ENCODE measurements around the gene BTBD2. TPM values are rescaled to one million over a fixed set of nuclear protein-coding genes. Genes with fewer than 3 reads are reported as not detected.
A peak's percentile ranks its signal among the peaks of the same experiment; 100 is the strongest.
"Not testable (repeated sequence)": the region's sequence is repeated elsewhere in the genome, so short reads cannot be mapped to it uniquely, and the experiment has no call there.

The BTBD2 gene
- total RNA-seq, 2 donors from 2014 or later = 19.9 to 23.0 TPM

DNA sequence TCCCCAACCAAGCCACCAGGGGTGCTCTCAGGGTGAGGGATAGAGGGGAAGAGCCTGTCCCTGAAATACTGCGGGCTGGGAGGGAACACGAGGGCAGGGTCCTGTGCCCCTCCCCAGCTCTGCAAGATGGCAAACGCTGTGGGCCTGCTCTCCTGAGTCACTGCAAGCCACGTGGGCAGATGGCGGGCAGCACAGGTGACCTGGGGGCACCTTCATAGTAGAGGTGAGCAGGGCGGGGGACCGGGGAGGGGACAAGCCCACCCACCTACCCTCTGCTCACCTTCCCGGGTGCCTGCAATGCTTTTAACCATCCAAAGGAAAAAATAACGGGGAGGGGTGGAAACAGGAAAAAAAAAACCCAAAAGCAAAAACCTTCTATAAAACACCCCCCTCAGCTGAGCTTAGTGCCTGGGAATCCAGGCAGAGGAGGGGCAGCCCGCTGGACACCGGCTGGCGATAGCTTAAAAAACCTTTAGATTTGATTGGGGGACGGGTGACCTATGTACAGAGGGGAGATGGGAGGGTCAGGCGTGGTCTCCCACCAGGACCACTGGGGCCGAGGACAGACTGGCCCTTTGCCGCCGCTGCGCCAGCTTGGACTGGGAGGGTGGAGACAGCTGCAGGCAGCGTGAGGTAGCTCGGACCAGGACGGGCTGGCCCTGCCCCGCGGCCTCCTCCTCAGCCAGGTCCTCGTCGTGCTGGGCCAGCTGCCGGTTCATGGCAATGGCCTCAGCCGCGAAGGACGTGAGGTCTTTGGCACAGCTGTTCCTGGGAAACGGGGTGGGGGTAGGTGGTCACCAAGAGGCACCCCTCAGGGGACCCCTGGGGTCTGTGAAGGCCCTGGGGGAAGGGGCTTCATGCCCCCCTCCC lies 23.8 kb upstream of the BTBD2 start:
- Mint-ChIP-seq H3K4me3 (no peak overlapping the region), H3K9me3 (no peaks in the 10 kb centered on the region), H3K4me1 (ENCODE audit: low read depth in 2 of 2) (peaks cover 0 to 14% of the 10 kb centered on the region in 2 donors), H3K27ac (peak overlapping the region in 1 of 2 donors; percentile 39), H3K27me3 (no peaks in the 10 kb centered on the region), H3K36me3 (no peaks in the 10 kb centered on the region)
- no peak for DNase-seq (ENCODE audit: low spot score)
- no peak for ATAC-seq

DNA sequence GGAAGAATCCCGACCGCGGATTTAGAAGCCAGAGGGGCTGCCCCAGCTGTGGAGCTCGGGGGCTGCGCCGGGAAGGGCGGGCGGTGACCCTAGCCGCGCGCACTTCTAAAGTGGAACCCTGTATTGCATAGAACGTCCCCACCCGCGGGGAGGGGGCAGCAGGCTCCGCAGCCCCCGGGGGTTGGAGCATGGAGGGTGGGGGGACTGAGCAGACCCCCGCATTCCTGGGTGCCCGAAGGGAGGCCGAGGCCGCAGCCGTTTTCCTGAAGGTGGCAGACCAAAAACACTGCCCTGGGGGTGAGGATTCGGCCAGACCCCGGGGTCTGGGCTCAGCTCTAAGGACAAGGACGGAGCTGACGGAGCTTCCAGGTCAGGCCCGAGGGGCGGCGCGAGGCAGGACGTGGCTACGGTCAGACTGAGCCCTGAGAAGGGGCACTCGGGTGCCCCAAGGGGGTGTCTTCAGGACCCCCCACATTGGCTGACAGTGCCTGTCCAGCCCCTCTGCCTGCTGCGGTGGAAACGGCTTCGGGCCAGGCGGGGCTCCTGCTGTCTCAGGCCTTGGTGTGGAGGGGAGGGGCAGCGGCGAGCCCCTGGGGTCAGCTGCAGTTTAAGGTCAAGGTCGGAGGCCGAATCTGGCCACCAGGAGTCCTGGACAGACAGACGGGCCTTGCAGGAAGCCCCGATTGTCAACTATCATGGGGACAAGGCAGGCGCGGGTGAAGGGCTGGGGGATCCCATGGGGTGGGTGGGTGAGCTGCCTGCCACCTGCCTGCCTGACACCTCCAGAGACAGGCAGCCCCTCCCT lies 23.0 kb upstream of the BTBD2 start:
- H3K9me3 Mint-ChIP-seq = no peaks in the 10 kb centered on the region
- no peaks in the 10 kb centered on the region for H3K27me3 Mint-ChIP-seq
- H3K4me3 Mint-ChIP-seq = no peak overlapping the region
- ATAC-seq (no peak), DNase-seq (ENCODE audit: low spot score) (no peak)
- no peaks in the 10 kb centered on the region for H3K36me3 Mint-ChIP-seq
- peak overlapping the region in 1 of 2 donors; percentile 39 for H3K27ac Mint-ChIP-seq
- peaks cover 0 to 13% of the 10 kb centered on the region in 2 donors for H3K4me1 Mint-ChIP-seq (ENCODE audit: low read depth in 2 of 2)

DNA sequence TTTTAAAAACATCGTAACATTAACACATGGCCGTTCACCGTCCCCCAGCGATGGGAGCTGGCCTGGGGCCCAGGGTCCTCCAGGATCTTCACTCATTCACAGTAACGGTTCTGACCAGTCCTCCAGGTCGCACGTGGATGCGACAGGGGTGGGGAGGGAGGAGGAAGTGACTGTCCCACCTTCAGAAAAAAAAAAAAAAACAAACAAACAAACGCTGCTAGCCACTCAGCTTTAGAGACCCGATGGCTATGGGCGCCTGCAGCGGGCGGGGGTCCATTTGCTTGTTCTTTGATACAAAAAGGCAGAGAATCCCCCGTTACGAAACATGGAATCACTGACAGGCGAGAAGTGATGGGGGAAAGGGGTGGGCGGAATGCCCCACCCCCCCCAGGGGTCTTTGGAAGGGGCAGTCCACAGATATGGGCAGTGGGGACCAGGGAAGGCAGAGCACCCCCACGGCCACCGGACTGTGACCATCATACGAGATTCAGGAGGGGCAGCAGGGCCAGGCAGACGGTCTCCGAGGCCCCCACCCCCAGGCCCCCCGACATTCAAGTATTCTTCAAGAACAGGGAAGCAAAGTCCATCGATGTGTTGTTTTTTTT lies 22.2 kb upstream of the BTBD2 start:
- no peaks in the 10 kb centered on the region for H3K9me3 Mint-ChIP-seq
- ATAC-seq (no peak), DNase-seq (ENCODE audit: low spot score) (no peak)
- H3K27ac Mint-ChIP-seq = no peak overlapping the region
- H3K4me3 Mint-ChIP-seq = no peak overlapping the region
- H3K27me3 Mint-ChIP-seq = no peaks in the 10 kb centered on the region
- no peaks in the 10 kb centered on the region for H3K36me3 Mint-ChIP-seq
- peaks cover 7 to 16% of the 10 kb centered on the region in 2 donors for H3K4me1 Mint-ChIP-seq (ENCODE audit: low read depth in 2 of 2)

DNA sequence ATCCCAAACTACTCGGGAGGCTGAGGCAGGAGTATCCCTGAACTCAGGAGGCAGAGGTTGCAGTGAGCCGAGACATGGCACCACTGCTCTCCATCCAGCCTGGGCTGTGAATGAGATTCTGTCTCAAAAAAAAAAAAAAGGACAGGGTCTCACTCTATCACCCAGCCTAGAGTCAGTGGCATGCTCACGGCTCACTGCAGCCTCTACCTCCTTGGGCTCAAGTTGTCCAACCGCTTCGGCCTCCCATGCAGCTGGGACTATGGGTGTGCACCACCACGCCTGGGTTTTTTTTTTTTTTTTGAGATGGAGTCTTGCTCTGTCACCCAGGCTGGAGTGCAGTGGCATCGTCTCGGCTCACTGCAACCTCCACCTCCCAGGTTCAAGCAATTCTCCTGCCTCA lies 20.9 kb upstream of the BTBD2 start:
- Mint-ChIP-seq H3K27me3 (peaks cover 0 to 3% of the 10 kb centered on the region in 2 donors), H3K4me3 (no peak overlapping the region), H3K4me1 (ENCODE audit: low read depth in 2 of 2) (peaks cover 15 to 24% of the 10 kb centered on the region in 2 donors), H3K36me3 (no peaks in the 10 kb centered on the region), H3K27ac (no peak overlapping the region), H3K9me3 (no peaks in the 10 kb centered on the region)
- DNase-seq (ENCODE audit: low spot score) (no peak), ATAC-seq (no peak)

DNA sequence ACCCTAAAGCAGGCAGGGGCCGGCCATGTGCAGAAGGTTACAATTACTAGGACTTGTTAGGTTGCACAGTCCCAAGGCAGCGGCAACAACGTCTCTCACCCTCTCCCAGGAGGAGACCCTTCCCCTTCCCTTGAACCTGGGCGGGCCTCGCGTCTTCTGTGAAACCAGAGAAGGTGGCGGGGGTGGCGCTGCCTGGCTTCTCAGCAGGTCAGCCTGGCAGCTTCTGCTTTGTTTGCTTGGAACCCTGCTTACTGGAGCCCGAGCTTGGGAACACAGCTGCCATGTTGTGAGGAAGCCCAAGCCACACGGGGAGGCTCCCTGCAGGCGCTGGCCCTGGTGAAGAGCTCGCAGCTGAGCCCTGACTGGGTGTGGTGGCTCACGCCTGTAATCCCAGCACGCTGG lies 20.1 kb upstream of the BTBD2 start:
- no peaks in the 10 kb centered on the region for H3K9me3 Mint-ChIP-seq
- H3K4me1 Mint-ChIP-seq (ENCODE audit: low read depth in 2 of 2) = peaks cover 15 to 24% of the 10 kb centered on the region in 2 donors
- DNase-seq (ENCODE audit: low spot score) (no peak), ATAC-seq (no peak)
- H3K36me3 Mint-ChIP-seq = no peaks in the 10 kb centered on the region
- peaks cover 0 to 3% of the 10 kb centered on the region in 2 donors for H3K27me3 Mint-ChIP-seq
- H3K4me3 Mint-ChIP-seq = no peak overlapping the region
- H3K27ac Mint-ChIP-seq = no peak overlapping the region

DNA sequence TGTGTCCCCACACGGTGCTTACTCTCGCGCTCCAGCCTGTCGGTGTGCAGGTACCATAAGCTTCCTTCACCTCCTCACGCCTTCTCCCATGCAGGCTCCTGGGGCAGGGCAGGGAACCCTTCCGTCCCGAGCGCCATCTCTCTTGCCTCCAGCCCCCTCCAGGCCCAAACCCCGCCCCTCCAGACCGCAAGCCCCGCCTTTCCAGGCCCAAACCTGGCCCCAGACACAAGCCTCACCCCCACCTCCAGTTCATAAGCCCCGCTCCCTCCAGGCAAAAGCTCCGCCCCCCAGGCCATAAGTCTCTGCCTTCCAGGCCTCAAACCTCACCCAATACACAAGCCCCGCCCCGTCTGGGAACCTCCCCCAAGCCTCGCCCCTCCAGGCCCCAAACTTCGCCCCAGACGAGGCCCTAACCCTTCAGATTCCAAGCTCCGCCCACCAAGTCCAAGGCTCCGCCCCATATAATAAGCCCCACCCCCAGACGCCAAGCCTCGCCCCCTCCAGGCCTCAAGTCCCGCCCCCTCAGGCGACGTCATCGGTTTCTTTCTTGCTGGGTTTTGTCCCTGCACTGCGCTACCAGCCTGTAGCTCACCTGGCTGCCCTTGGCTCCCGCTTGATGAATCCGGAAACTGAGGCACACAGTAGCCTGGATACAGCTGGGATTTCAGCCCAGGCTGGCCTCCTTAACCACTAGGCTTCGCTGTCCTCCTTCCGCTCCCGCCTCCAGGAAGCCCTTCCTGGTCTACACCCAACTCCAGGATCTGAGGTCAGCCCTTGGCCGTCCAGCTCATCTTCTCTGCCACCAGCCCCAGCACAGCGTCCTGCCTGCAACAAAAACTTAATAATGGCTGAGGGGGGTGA lies 19.4 kb upstream of the BTBD2 start:
- H3K9me3 Mint-ChIP-seq = no peaks in the 10 kb centered on the region
- peaks cover 0 to 3% of the 10 kb centered on the region in 2 donors for H3K27me3 Mint-ChIP-seq
- H3K27ac Mint-ChIP-seq = peak overlapping the region in 1 of 2 donors; percentile 36
- peaks cover 15 to 24% of the 10 kb centered on the region in 2 donors for H3K4me1 Mint-ChIP-seq (ENCODE audit: low read depth in 2 of 2)
- DNase-seq (ENCODE audit: low spot score) = no peak
- H3K36me3 Mint-ChIP-seq = no peaks in the 10 kb centered on the region
- peak; percentile 72 to 88 for ATAC-seq
- no peak overlapping the region for H3K4me3 Mint-ChIP-seq

DNA sequence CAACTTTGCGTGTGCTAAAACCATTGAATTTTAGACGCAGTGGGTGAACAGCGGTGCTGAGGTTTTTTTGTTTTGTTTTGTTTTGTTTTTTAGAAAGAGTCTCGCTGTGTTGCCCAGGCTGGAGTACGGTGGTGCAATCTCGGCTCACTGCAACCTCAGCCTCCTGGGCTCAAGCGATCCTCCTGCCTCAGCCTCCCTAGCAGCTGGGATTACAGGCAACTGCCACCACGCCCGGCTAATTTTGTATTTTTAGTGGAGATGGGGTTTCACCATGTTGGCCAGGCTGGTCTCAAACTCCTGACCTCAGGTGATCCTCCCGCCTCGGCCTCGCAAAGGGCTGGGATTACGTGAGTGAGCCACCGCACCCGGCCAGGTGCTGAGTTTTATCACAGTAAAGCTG lies 18.7 kb upstream of the BTBD2 start:
- peaks cover 15 to 20% of the 10 kb centered on the region in 2 donors for H3K4me1 Mint-ChIP-seq (ENCODE audit: low read depth in 2 of 2)
- H3K27ac Mint-ChIP-seq; H3K36me3 Mint-ChIP-seq; H3K27me3 Mint-ChIP-seq; DNase-seq (ENCODE audit: low spot score); ATAC-seq; H3K9me3 Mint-ChIP-seq; H3K4me3 Mint-ChIP-seq: not testable (repeated sequence)

DNA sequence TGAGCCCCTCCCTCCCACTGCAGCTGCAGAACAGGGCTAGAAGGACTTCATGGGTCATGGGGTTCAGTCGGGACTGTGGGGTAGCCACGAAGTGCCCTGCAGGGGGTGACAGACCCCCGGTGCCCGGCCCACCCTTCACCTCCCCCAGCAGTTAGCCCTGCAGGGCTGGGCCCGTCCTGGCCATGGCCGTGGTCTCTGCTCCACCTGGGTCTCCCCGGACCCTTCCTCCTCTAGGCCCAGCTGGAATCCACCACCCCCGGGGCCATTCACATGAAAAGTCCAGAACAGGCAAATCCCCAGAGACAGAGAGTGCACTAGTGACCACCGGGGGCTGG lies 18.3 kb upstream of the BTBD2 start:
- Mint-ChIP-seq H3K27me3 (peaks cover 0 to 3% of the 10 kb centered on the region in 2 donors), H3K4me1 (ENCODE audit: low read depth in 2 of 2) (peaks cover 15 to 20% of the 10 kb centered on the region in 2 donors), H3K36me3 (no peaks in the 10 kb centered on the region), H3K27ac (no peak overlapping the region), H3K9me3 (no peaks in the 10 kb centered on the region), H3K4me3 (no peak overlapping the region)
- ATAC-seq (no peak), DNase-seq (ENCODE audit: low spot score) (no peak)

DNA sequence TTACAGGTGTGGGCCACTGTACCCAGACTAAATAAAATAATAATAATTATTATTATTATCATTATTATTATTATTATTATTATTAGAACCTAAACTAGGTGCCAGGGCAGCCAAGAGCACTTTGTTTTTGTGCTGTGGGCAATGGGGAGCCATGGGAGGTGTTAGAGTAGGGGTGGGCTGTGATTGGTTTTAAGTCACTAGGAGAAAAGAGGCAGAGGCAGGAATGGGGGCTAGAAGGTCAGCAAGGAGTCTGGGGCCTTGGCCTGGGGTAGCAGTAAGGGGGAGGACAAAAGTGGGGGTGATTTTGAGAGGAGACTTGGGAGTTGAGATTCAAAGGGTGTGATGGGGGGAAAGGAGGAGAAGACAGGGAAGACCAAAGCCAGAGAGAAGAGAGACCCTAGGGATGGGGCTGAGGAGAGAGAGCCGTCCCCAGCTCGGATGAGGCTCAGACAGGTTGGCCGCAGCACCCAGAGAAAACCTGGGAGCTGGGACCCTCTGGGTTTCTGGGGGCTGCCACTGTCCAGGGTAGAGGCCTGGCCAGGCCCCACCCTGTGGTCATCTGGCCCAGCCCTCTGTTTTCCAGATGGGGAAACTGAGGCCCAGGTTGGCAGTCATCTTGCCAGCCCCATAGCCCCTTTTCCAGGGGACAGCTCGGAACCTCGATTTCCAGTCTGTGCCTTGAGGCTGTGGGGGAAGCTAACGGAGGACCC lies 17.8 kb upstream of the BTBD2 start:
- no peak for DNase-seq (ENCODE audit: low spot score)
- Mint-ChIP-seq H3K36me3 (no peaks in the 10 kb centered on the region), H3K9me3 (no peaks in the 10 kb centered on the region), H3K4me1 (ENCODE audit: low read depth in 2 of 2) (peaks cover 15 to 20% of the 10 kb centered on the region in 2 donors), H3K4me3 (no peak overlapping the region), H3K27ac (peak overlapping the region in 1 of 2 donors; percentile 92), H3K27me3 (peaks cover 0 to 3% of the 10 kb centered on the region in 2 donors)
- ATAC-seq = no peak

DNA sequence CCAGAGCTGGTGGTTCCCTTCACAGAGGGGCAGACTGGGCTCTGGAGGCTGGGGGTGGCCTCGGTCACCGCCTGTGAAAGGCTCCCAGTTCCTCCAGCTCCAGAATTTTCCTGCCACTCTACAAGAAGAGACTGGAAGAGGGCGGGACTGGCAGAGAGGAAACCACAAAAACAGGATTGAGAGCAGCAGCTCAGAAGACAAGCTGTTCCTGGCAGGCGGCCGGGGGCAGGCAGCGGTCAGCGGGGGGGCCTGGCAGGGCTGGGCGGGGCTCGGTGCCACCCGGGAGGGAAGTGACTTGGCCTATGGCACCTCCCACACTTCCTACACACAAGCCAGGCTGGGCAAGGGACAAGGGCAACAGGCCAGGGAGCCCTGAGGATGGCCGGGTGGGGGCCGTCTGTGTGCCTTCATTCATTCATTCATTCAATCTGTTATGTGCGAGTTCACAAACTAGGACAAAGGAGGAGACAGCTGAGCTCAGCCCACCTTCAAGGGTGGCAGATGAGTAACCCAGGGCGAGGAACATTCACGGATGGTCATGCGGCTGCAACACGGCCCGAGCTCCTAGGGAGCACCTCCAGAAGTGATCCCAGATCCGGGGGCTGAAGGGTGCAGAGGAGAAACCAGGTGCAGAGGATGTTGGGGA lies 16.9 kb upstream of the BTBD2 start:
- H3K36me3 Mint-ChIP-seq = no peaks in the 10 kb centered on the region
- H3K27me3 Mint-ChIP-seq = peaks cover 0 to 3% of the 10 kb centered on the region in 2 donors
- peak overlapping the region in 1 of 2 donors; percentile 92 for H3K27ac Mint-ChIP-seq
- peak overlapping the region; percentile 63 for H3K4me3 Mint-ChIP-seq
- DNase-seq (ENCODE audit: low spot score) (no peak), ATAC-seq (peak; percentile 73 to 75)
- no peaks in the 10 kb centered on the region for H3K9me3 Mint-ChIP-seq
- peaks cover 15 to 20% of the 10 kb centered on the region in 2 donors for H3K4me1 Mint-ChIP-seq (ENCODE audit: low read depth in 2 of 2)

DNA sequence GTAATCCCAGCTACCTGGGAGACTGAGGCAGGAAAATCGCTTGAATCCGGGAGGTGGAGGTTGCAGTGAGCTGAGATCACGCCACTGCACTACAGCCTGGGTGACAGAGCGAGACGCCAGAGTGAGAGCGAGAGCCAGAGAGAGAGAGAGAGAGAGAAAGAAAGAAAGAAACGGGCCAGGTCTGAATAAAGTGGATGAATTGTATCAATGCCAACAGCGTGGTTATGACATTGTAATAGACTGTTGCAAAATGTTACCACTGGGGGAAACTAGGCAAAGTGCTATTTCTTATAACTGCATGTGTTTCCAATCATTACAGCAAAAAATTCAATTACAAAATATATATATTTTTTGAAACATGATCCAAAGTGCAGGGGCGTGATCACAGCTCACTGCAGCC lies 11.8 kb upstream of the BTBD2 start:
- DNase-seq (ENCODE audit: low spot score) (no peak), ATAC-seq (peak; percentile 36 to 76)
- no peaks in the 10 kb centered on the region for H3K27me3 Mint-ChIP-seq
- H3K4me3 Mint-ChIP-seq = peak overlapping the region; percentile 34
- no peaks in the 10 kb centered on the region for H3K36me3 Mint-ChIP-seq
- no peaks in the 10 kb centered on the region for H3K9me3 Mint-ChIP-seq
- peaks cover 8 to 13% of the 10 kb centered on the region in 2 donors for H3K4me1 Mint-ChIP-seq (ENCODE audit: low read depth in 2 of 2)
- H3K27ac Mint-ChIP-seq = peak overlapping the region in 1 of 2 donors; percentile 82

DNA sequence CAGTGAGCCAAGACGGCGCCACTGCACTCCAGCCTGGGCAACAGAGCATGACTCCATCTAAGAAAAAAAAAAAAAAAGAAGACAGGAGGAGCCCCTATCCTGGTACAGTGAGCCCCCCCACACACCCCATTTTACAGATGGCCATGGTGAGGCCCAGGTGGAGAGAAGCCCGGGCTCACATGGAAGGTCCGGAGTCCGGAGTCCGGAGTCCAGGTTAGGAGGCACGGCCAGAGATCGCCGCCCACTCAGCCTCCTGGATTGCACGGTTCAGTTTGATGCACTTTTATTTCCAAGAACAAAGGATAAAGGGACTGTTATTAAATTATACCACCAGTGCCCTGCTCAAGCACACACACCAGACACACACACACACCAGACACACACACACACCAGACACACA lies 11.3 kb upstream of the BTBD2 start:
- DNase-seq (ENCODE audit: low spot score) (no peak), ATAC-seq (no peak)
- no peaks in the 10 kb centered on the region for H3K36me3 Mint-ChIP-seq
- no peak overlapping the region for H3K4me3 Mint-ChIP-seq
- H3K27me3 Mint-ChIP-seq = no peaks in the 10 kb centered on the region
- H3K27ac Mint-ChIP-seq = peak overlapping the region in 1 of 2 donors; percentile 82
- H3K4me1 Mint-ChIP-seq (ENCODE audit: low read depth in 2 of 2) = peaks cover 4 to 9% of the 10 kb centered on the region in 2 donors
- H3K9me3 Mint-ChIP-seq = no peaks in the 10 kb centered on the region
